Sigmoid colon (tissue), 7 donors: ENCODE data around the gene CFAP100. TPM values are rescaled to one million over a fixed set of nuclear protein-coding genes. Genes with fewer than 3 reads are reported as not detected.
A peak's percentile ranks its signal among the peaks of the same experiment; 100 is the strongest.

Experiments
- DNase-seq: peaks from one replicate; pipeline ENCODE4 v3.0.0-alpha.2; 2019
- H3K27ac ChIP-seq, 4 donors: fragments of 200-600 bp; sonication (generic); one replicate each; pipeline ENCODE4 v1.5.1; 2016 to 2019; ENCODE audit warnings: mild to moderate bottlenecking in 1 of 4
- H3K27me3 ChIP-seq, 3 donors: fragments of 200-600 bp; sonication (generic); one replicate each; pipeline ENCODE4 v1.5.1; 2019; ENCODE audit warnings: mild to moderate bottlenecking in 1 of 3
- H3K36me3 ChIP-seq, 4 donors: fragments of 200-600 bp; sonication (generic); one replicate each; pipeline ENCODE4 v1.5.1; 2016 to 2019
- H3K4me1 ChIP-seq, 4 donors: fragments of 200-600 bp; sonication (generic); one replicate each; pipeline ENCODE4 v1.5.1; 2017 to 2019
- H3K4me3 ChIP-seq, 4 donors: fragments of 200-600 bp; sonication (generic); one replicate each; pipeline ENCODE4 v1.5.1; 2017 to 2019; ENCODE audit warnings: mild to moderate bottlenecking in 2 of 4, moderate library complexity in 1 of 4
- H3K9me3 ChIP-seq, 4 donors: fragments of 200-600 bp in 3 of 4; sonication (generic) in 3 of 4; one replicate each; pipeline versions ENCODE4 v1.5.1 to v1.6.1; 2013 to 2019
- EP300 ChIP-seq, 4 donors: sonication (generic); formaldehyde crosslinking; IDR thresholded peaks; one replicate each; pipeline ENCODE4 v1.6.1; 2017; ENCODE audit warnings: antibody characterized with exemption in 4 of 4
- POLR2A ChIP-seq, 2 donors: fragments of 450-650 bp; IDR thresholded peaks; one replicate each; pipeline ENCODE4 v1.6.1; 2016; ENCODE audit warnings: antibody characterized with exemption in 2 of 2, mild to moderate bottlenecking in 2 of 2, moderate library complexity in 2 of 2
- POLR2AphosphoS5 ChIP-seq, 4 donors: sonication (generic); formaldehyde crosslinking; IDR thresholded peaks; one replicate each; pipeline ENCODE4 v1.6.1; 2017; ENCODE audit warnings: antibody characterized with exemption in 4 of 4
- WGBS, 2 donors: extraction: QIAGEN DNeasy Blood & Tissue Kit; methylation state at CpG; one replicate each; pipeline ENCODE4 v1.1.7; 2013; 5-methylcytosine and 5-hydroxymethylcytosine counted together
- intact Hi-C: fragments of 100-400 bp; cut with DNase I; formaldehyde crosslinking; loops from one replicate; pipeline ENCODE4 v1.15.1; 2023
- polyA plus RNA-seq, 3 donors: library from polyadenylated mRNA; stranded (reverse); fragments of 200-250 nt; gene quantifications; one replicate each; pipeline ENCODE4 v1.2.3, GENCODE V29; 2013
- total RNA-seq, 4 donors: library from RNA; depleted of rRNA; stranded (reverse); fragments of >200 nt; gene quantifications; one replicate each; pipeline ENCODE4 v1.1.0, GENCODE V29; 2016
- TF ChIP-seq, protein P1 (sequence below), 4 experiments: fragments of 450-650 bp in 3 of 4; fragments of 200-600 bp in 1 of 4; IDR thresholded peaks; one replicate each; pipeline ENCODE4 v1.5.1; 2016 to 2019; ENCODE audit warnings: antibody characterized with exemption in 4 of 4, mild to moderate bottlenecking in 3 of 4, moderate library complexity in 2 of 4
- donor health status: healthy with polysubstance abuse.
- donor health status: Bipolar disorder and iron deficiency.
- donor health status: healthy.

CFAP100 gene
- total and polyA plus RNA-seq, 7 donors = not detected

DNA sequence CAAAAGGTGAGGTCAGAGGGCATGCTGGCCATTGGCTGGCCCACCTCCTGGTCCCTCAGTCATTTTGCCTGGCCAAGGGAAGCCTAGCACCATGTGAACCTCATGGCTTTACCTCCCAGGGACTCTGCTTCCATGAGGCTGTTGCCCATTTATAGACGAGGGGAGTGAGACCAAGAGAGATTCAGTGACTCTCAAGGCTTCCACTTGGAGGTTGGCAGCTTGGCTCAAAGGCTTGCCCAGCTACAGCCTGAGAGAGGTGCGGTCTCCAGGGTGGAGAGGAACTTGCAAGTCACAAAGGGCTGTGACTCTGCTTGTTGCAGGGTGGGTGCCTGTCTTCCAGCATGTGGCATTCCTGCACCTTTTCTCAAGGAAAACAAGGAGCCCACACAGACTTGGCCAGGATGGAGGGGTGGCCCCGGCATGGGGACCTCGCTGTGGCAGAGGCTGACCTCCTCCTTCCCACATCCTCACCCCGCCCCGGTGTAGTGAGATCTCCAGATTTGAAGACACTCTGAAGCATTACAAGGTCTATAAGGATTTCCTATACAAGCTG is 24.5 kb downstream of the CFAP100 start:
- TF ChIP-seq POLR2AphosphoS5 (IDR thresholded peaks at IDR 0.05) (no peak), EP300 (IDR thresholded peaks at IDR 0.05) (no peak), POLR2A (IDR thresholded peaks at IDR 0.05) (no peak)
- TF ChIP-seq, protein P1, sequence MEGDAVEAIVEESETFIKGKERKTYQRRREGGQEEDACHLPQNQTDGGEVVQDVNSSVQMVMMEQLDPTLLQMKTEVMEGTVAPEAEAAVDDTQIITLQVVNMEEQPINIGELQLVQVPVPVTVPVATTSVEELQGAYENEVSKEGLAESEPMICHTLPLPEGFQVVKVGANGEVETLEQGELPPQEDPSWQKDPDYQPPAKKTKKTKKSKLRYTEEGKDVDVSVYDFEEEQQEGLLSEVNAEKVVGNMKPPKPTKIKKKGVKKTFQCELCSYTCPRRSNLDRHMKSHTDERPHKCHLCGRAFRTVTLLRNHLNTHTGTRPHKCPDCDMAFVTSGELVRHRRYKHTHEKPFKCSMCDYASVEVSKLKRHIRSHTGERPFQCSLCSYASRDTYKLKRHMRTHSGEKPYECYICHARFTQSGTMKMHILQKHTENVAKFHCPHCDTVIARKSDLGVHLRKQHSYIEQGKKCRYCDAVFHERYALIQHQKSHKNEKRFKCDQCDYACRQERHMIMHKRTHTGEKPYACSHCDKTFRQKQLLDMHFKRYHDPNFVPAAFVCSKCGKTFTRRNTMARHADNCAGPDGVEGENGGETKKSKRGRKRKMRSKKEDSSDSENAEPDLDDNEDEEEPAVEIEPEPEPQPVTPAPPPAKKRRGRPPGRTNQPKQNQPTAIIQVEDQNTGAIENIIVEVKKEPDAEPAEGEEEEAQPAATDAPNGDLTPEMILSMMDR (IDR thresholded peaks at IDR 0.05) = no peak
- intact Hi-C loops = no loop called here

DNA sequence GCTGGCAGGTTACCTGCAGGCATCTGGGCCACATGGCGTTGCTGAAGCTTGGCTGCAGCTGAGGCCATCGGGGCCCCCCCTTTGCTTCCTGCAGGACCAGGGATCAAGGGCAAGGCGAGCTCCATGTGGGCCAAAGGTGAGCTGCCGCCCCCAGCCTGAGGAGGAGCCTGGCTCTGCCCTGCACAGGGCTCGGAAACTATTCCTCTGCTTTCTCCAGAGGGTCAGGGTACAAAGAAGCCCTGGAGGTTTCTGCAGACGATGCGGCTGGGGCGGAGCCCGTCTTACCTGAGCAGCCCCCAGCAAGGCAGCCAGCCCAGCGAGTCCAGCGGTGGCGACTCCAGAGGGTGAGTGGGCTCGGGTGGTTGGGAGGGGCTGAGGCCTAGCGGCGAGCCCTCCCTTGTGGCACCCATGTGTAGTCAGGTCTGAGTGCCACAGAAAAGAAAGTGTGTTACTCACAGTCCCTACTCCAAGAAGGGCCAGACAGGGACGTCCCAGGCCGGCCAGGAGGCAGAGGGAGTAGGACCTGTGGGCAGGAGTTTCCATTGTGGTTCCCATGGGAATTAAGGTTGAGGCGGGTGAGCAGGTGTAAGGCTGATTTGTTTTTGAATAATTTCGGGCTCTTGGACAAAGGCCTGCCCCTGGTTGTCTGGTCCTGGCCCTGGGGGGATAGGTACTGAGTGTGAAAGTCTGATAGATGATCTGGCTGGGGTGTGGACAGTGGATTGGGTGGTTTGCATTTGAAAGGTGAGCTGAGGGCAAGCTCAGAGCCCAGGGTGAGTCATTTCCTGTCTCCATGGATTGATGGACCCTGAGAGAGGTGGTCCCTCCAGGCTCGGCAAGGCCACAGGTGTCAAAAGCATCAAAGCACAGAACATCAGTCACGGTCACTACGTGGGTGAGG is 25.4 kb downstream of the CFAP100 start:
- Histone ChIP-seq H3K27ac (no peak overlapping the region), H3K4me3 (no peak overlapping the region), H3K4me1 (peaks cover 0 to 7% (median 3%) of the 10 kb centered on the region in 4 donors), H3K27me3 (peaks cover 8 to 43% (median 28%) of the 10 kb centered on the region in 3 donors), H3K36me3 (no peaks in the 10 kb centered on the region), H3K9me3 (no peaks in the 10 kb centered on the region)
- 71 to 74% methylated on average over 22 of the region's 22 CpGs for WGBS, 2 donors
- DNase-seq = peak; percentile 51
- intact Hi-C loops = no loop called here
- TF ChIP-seq POLR2AphosphoS5 (IDR thresholded peaks at IDR 0.05) (no peak), POLR2A (IDR thresholded peaks at IDR 0.05) (no peak), EP300 (IDR thresholded peaks at IDR 0.05) (no peak)
- TF ChIP-seq, protein P1 (IDR thresholded peaks at IDR 0.05) = no peak

More for the DNA sequence above, 24.5 kb downstream of the CFAP100 start:
- Histone ChIP-seq H3K4me1 (peaks cover 0 to 7% (median 3%) of the 10 kb centered on the region in 4 donors), H3K36me3 (no peaks in the 10 kb centered on the region), H3K4me3 (no peak overlapping the region), H3K9me3 (no peaks in the 10 kb centered on the region), H3K27ac (no peak overlapping the region), H3K27me3 (peaks cover 8 to 52% (median 37%) of the 10 kb centered on the region in 3 donors)
- WGBS, 2 donors = 75 to 83% methylated on average over 6 of the region's 6 CpGs
- peak; percentile 34 for DNase-seq

DNA sequence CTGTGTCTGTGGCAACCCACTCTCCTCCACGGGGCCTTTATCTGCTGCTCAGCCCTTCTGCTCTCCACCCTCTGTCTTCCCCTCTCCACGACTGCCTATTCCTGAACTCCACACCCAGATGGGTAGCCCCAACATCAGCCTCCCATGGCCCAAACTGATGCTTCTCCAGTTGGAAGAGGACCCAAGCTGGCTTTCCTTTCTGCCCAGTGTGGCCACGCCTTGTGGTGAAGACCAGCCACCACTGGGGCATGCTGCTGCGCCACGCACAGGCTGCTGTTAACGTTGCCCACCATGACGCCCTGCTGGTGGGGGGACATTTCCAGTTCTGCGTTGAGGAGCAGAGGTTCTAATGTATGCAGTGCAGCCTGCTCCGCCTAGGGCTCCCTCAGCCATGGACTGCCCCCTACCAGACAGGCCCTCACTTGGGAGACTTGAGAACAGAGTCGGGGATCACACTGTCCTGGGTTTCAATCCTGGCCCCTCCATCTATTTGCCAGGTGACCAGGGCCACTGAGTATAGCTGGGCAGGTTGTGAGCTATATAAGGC is 26.9 kb downstream of the CFAP100 start:
- TF ChIP-seq POLR2A (IDR thresholded peaks at IDR 0.05) (no peak), EP300 (IDR thresholded peaks at IDR 0.05) (no peak), POLR2AphosphoS5 (IDR thresholded peaks at IDR 0.05) (no peak)
- TF ChIP-seq, protein P1 (IDR thresholded peaks at IDR 0.05) = no peak
- peaks cover 0 to 8% (median 4%) of the 10 kb centered on the region in 4 donors for H3K9me3 ChIP-seq
- no peak overlapping the region for H3K4me3 ChIP-seq
- peak; percentile 44 for DNase-seq
- H3K27ac ChIP-seq = no peak overlapping the region
- no peaks in the 10 kb centered on the region for H3K4me1 ChIP-seq
- 83 to 88% methylated on average over 10 of the region's 10 CpGs for WGBS, 2 donors
- no peaks in the 10 kb centered on the region for H3K36me3 ChIP-seq
- intact Hi-C loops = no loop called here
- H3K27me3 ChIP-seq = peaks cover under 1 to 28% (median 13%) of the 10 kb centered on the region in 3 donors

DNA sequence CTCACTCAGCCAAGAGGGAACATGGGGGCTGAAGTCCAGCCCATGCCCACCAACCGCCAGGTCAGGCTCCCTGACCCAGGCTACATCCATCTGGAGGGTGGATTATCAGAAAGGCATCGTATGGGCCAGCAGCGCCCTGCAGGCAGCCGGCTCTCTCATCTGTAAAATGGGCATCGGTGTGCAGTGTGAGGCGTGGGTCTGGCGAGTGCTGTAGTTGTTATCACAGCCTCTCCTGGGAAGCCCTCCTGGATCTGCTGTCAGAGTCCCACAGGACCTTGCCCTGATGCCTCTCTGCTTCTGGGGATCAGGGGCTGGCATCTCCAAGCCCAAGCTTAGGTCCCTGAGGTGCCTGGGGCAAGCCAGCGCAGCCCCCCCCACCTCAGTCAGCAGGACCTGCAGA is 27.4 kb downstream of the CFAP100 start:
- peaks cover 0 to 12% (median 4%) of the 10 kb centered on the region in 4 donors for H3K9me3 ChIP-seq
- H3K27ac ChIP-seq = no peak overlapping the region
- no peaks in the 10 kb centered on the region for H3K4me1 ChIP-seq
- H3K4me3 ChIP-seq = no peak overlapping the region
- no peaks in the 10 kb centered on the region for H3K36me3 ChIP-seq
- H3K27me3 ChIP-seq = peaks cover 0 to 23% (median 8%) of the 10 kb centered on the region in 3 donors
- intact Hi-C loops = no loop called here
- TF ChIP-seq, protein P1 (IDR thresholded peaks at IDR 0.05) = no peak
- TF ChIP-seq POLR2A (IDR thresholded peaks at IDR 0.05) = no peak
- no peak for TF ChIP-seq EP300 (IDR thresholded peaks at IDR 0.05)
- TF ChIP-seq POLR2AphosphoS5 (IDR thresholded peaks at IDR 0.05) = no peak
- peak; percentile 38 for DNase-seq
- 95 to 97% methylated on average over 8 of the region's 8 CpGs for WGBS, 2 donors
